Spleen (tissue), 7 donors: ENCODE results near the gene RNF180.

Source experiments
- CTCF ChIP-seq, 11 experiments: fragments of 200-600 bp in 7 of 11; fragments of 450-650 bp in 4 of 11; sonication (generic) in 4 of 11; IDR thresholded peaks in 8 of 11; conservative IDR thresholded peaks in 3 of 11; 1 replicate in 7 of 11; 2 replicates in 4 of 11; pipeline versions ENCODE4 v1.4.0 to v1.8.0; 2016 to 2021; ENCODE audit warnings: antibody characterized with exemption in 11 of 11, inconsistent platforms in 4 of 11, mild to moderate bottlenecking in 1 of 11
- POLR2A ChIP-seq, 3 donors: fragments of 450-650 bp; IDR thresholded peaks; one replicate each; pipeline ENCODE4 v1.5.1; 2017; ENCODE audit warnings: antibody characterized with exemption in 3 of 3, mild to moderate bottlenecking in 1 of 3
- POLR2AphosphoS5 ChIP-seq, 3 donors: sonication (generic); formaldehyde crosslinking; IDR thresholded peaks; one replicate each; pipeline ENCODE4 v1.5.1; 2017; ENCODE audit warnings: antibody characterized with exemption in 3 of 3
- donor health status: DM: no; HTN: no; CAD: no; lungs with moderate emphysema.
- donor health status: DM: no; HTN: no; CAD: no.
- donor health status: DM: no; HTN: no; CAD: no.

DNA sequence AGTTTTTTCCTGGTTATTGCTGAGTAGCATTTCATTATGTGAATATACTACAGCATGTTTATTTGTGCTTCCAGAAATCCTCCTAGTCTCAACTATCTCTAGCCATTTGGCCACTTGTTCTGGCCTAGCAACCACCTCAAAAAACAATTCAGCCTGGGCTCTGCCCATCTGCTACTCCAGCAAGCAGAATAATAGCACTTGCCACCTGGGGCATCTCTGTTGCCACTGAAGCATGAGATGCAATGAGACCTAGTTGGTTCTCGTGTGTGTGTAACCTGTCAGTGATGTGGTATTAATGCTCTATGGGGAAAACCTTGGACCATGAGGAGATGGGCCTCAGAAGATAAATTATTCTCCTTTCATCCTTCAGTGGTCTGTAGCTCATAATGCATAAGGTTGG lies 129.5 kb downstream of the RNF180 start:
- TF ChIP-seq POLR2A (IDR thresholded peaks at IDR 0.05) (no peak), CTCF (IDR thresholded peaks at IDR 0.05 in 8 of 11, conservative IDR thresholded peaks at IDR 0.05 in 3 of 11) (no peak), POLR2AphosphoS5 (IDR thresholded peaks at IDR 0.05) (no peak)
